BLaER1 treated with 17β-estradiol and CSF1 and Interleukin-3, amounts not matched to agents 10 nM and 100 nM (cell line): ENCODE results near the gene TRMT112.
A peak's percentile ranks its signal among the peaks of the same experiment; 100 is the strongest.

Source experiments
- H3K27ac ChIP-seq, 11 experiments: shearing (Covaris generic); formaldehyde crosslinking; 2 replicates each; pipeline ENCODE4 v1.8.1; 2022
- H3K27me3 ChIP-seq, 11 experiments: shearing (Covaris generic); formaldehyde crosslinking; 2 replicates each; pipeline ENCODE4 v1.8.1; 2022
- H3K36me3 ChIP-seq, 11 experiments: shearing (Covaris generic); formaldehyde crosslinking; 2 replicates each; pipeline ENCODE4 v1.8.1; 2022
- H3K4me1 ChIP-seq, 10 experiments: shearing (Covaris generic); formaldehyde crosslinking; 2 replicates each; pipeline ENCODE4 v1.8.1; 2022
- H3K4me2 ChIP-seq, 11 experiments: shearing (Covaris generic); formaldehyde crosslinking; 2 replicates each; pipeline ENCODE4 v1.8.1; 2022
- H3K4me3 ChIP-seq, 10 experiments: shearing (Covaris generic); formaldehyde crosslinking; 2 replicates each; pipeline ENCODE4 v1.8.1; 2022
- H3K9ac ChIP-seq, 11 experiments: shearing (Covaris generic); formaldehyde crosslinking; 2 replicates each; pipeline ENCODE4 v1.8.1; 2022
- H3K9me3 ChIP-seq, 11 experiments: shearing (Covaris generic); formaldehyde crosslinking; replicated peaks in 1 of 11; 2 replicates each; pipeline ENCODE4 v1.8.1; 2022
- H4K20me1 ChIP-seq, 11 experiments: shearing (Covaris generic); formaldehyde crosslinking; 2 replicates each; pipeline ENCODE4 v1.8.1; 2022
- Cebpa-rat ChIP-seq, 11 experiments: shearing (Covaris generic); IDR thresholded peaks; 2 replicates each; pipeline ENCODE4 v1.8.1; 2022

The TRMT112 gene

DNA sequence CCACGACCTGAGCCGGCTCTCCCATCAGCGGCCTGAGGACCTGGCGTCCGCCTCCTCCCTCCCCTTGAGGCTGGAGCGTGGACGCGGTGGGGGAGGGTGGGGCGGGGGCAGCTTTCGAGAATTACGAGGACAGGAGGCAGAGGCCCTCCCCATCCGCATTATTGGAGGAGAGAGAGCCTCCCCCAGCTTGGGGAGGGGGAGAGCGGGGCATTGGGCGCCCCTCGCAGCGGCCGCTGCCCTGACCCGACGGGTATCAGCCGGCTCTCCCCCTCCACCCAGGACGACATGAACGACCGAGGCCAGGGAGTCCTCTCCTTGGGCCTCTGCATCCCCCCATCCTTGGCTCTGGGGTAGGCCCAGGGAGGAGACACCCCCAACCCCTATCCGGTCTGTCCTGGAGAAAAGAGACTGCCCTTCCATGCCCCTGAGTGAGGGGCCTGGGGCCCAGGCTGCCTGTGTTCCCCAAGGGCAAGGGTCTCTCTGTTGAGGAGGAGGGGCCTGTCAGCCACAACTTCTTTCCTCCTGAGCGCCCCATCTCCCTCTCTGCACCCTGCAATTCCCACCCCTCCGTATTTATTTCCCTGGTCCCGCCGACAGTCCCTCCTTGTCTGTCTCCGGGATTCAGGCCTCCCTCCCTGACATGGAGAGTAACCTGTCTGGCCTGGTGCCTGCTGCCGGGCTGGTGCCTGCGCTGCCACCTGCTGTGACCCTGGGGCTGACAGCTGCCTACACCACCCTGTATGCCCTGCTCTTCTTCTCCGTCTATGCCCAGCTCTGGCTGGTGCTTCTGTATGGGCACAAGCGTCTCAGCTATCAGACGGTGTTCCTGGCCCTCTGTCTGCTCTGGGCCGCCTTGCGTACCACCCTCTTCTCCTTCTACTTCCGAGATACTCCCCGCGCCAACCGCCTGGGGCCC lies 31.2 kb downstream of the TRMT112 start:
- Histone ChIP-seq H3K9me3 (no peaks in the 10 kb centered on the region), H3K36me3 (peaks cover 0 to 20% (median 10%) of the 10 kb centered on the region in 11 experiments; a peak in 12 of 22 replicates), H3K4me3 (peak overlapping the region; percentile 61 to 90 (median 80)), H3K4me2 (peak overlapping the region; percentile 94 to 100 (median 97)), H3K27ac (peak overlapping the region in 10 of 11 experiments; percentile 43 to 94 (median 84); a peak in 18 of 22 replicates), H3K9ac (peak overlapping the region; percentile 80 to 92 (median 88)), H3K27me3 (peaks cover 21 to 25% (median 21%) of the 10 kb centered on the region in 11 experiments), H4K20me1 (peaks cover 0 to 34% (median 19%) of the 10 kb centered on the region in 11 experiments; a peak in 14 of 22 replicates), H3K4me1 (peaks cover 25 to 31% (median 26%) of the 10 kb centered on the region in 10 experiments)
- TF ChIP-seq Cebpa-rat (IDR thresholded peaks at IDR 0.05), result no peak

DNA sequence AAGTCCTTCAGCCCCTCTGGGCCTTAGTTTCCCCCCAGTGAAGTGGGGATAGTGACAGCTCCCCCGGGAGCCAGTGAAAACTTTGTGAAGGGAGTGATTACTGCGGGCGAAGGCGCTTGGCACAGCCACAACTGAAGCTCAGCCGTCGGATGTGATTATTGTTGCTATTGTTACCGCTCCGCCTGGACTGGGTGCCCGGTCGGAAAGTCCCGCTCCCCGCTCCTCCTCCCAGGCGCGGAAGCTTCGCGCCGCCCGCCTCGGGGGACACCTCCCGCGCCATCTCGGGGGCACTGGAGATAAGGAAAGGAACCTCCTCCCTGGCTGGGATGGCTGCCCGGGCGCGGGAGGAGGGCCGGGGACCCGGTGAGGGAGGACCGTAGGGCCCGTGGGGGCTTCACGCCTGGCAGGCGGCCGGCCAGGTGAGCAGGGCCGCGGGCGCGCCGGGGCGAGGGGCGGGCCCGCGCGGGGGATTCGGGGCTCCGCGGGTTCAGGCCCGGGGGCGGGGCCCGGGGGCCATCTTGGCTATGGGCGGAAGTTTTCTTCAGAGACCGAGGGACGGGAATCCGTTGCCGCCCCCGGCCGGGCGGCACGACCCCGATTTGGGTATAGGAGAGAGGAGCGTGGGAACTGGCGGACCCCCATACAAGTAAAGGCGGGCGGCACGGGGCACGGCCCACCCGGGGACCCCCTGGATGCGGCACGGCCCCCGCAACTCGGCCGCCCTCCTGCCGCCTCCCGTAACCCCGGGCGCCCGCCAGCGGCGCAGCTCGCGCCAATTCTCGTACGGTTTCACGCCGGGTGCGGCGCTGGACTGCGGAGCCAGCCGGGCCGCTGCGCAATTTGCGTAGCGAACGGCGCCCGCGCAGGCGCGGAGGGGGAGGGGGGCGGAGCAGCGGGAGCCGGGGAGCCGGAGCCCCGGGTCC lies 32.1 kb downstream of the TRMT112 start, which contains the start of gene GPR137:
GPR137 (plus strand) TSS at position 887 of the 923 bp plus-strand sequence. CDS start 677 bp downstream, outside the sequence.
- peak within 1 kb of the TSS; percentile 61 to 90 (median 80) for H3K4me3 ChIP-seq
- H3K9me3 ChIP-seq, result no peaks in the 10 kb centered on the region
- peaks cover 25 to 31% (median 26%) of the 10 kb centered on the region in 10 experiments for H3K4me1 ChIP-seq
- no peak for TF ChIP-seq Cebpa-rat (IDR thresholded peaks at IDR 0.05)
- H3K36me3 ChIP-seq, result peaks cover 0 to 22% (median 10%) of the 10 kb centered on the region in 11 experiments; a peak in 12 of 22 replicates
- H3K27ac ChIP-seq, result peak within 1 kb of the TSS; percentile 77 to 94 (median 85)
- peak within 1 kb of the TSS; percentile 80 to 92 (median 88) for H3K9ac ChIP-seq
- H3K4me2 ChIP-seq, result peak within 1 kb of the TSS; percentile 94 to 100 (median 97)
- H3K27me3 ChIP-seq, result peaks cover 11 to 16% (median 12%) of the 10 kb centered on the region in 11 experiments
- H4K20me1 ChIP-seq, result peaks cover 0 to 25% (median 10%) of the 10 kb centered on the region in 11 experiments; a peak in 10 of 22 replicates

DNA sequence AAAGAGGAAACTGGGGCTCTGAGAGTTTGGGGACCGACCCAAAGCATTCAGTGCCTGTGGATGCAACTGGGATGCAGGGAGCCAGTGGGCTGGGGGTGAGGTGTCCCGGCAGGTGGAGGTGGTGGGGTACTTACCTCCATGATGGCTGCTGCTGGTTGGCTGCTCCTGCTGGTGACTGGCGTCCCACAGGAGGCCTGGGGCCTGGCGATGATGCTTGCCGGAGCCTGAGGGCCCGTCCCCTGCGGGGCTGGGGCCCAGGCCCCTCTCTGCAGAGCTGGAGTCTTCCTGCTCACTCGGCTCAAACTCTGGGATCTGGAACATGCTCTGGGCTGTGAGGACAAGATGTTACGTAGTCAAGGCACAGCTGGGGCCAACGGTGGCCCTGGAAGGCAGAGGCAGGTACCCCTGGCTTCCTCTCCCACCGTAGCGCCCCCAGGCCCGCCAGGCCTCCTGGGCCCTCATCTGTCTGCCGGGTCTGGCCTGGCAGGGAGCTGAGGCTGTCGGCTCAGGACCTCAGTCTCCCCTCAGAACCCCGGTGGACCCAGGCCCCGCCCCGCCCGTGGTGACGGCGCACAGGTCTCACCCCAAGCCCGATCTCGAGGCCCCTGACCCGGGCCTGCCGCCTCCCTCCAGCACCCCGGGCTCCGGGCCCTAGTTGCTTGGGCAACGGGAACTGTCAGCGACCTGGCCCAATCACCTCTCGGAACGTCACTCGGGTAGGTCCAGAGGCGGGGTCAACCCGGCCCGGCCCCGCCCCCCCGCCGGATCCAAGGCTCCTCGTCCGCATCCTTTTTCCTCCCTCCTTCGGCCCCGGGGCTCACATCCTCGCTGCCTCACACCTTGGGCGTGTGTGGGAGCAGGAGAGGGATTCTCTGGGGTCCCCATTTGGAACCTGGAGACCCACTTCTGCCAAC lies 33.1 kb downstream of the TRMT112 start, which contains the start of gene BAD:
BAD (minus strand) TSS at position 618 of the 914 bp plus-strand sequence; CDS start at position 321, 297 bp downstream.
- TF ChIP-seq Cebpa-rat (IDR thresholded peaks at IDR 0.05), result no peak
- Histone ChIP-seq H3K36me3 (peaks cover 0 to 26% (median 12%) of the 10 kb centered on the region in 11 experiments; a peak in 12 of 22 replicates), H3K9ac (peak within 1 kb of the TSS; percentile 80 to 92 (median 88)), H3K4me3 (peak within 1 kb of the TSS; percentile 61 to 90 (median 80)), H3K27ac (peak within 1 kb of the TSS; percentile 77 to 94 (median 85)), H3K4me2 (peak within 1 kb of the TSS; percentile 92 to 100 (median 96)), H3K27me3 (peaks cover 2 to 7% (median 3%) of the 10 kb centered on the region in 11 experiments; a peak in 21 of 22 replicates), H3K9me3 (no peaks in the 10 kb centered on the region), H4K20me1 (peaks cover 0 to 15% (median 1%) of the 10 kb centered on the region in 11 experiments; a peak in 3 of 22 replicates), H3K4me1 (peaks cover 25 to 31% (median 26%) of the 10 kb centered on the region in 10 experiments)

DNA sequence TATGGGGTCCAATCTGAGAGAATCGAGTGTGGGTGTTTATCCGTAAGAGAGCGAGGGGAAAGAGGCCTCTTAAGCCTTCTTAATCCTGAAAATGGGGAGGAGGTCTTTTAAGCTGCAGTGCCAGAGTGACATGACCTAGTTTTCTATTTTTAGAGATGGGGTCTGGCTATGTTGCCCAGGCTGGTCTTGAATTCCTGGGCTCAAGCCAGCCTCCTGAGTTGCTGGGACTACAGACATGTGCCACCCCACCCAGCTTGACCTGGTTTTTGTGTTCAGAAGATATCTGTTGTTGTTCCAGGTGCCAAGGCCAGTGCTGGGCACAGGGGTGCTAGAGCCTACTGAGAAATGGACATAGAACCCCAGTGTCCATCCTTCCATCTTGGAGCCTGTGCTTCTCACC lies 34.3 kb downstream of the TRMT112 start:
- H4K20me1 ChIP-seq, result peaks cover 0 to 13% (median 0%) of the 10 kb centered on the region in 11 experiments; a peak in 1 of 22 replicates
- no peak for TF ChIP-seq Cebpa-rat (IDR thresholded peaks at IDR 0.05)
- peak overlapping the region; percentile 92 to 100 (median 96) for H3K4me2 ChIP-seq
- H3K9me3 ChIP-seq, result no peaks in the 10 kb centered on the region
- peaks cover 25 to 31% (median 26%) of the 10 kb centered on the region in 10 experiments for H3K4me1 ChIP-seq
- no peaks in the 10 kb centered on the region for H3K27me3 ChIP-seq
- peaks cover 5 to 37% (median 23%) of the 10 kb centered on the region in 11 experiments; a peak in 19 of 22 replicates for H3K36me3 ChIP-seq
- peak overlapping the region in 9 of 11 experiments; percentile 83 to 92 (median 88); a peak in 16 of 22 replicates for H3K9ac ChIP-seq
- H3K27ac ChIP-seq, result 0 out of 22 replicates have a peak overlapping the region, but pooled peaks of 1 of the 11 experiments have one; percentile 2
- H3K4me3 ChIP-seq, result peak overlapping the region in 1 of 10 experiments; percentile 81; a peak in 1 of 20 replicates

DNA sequence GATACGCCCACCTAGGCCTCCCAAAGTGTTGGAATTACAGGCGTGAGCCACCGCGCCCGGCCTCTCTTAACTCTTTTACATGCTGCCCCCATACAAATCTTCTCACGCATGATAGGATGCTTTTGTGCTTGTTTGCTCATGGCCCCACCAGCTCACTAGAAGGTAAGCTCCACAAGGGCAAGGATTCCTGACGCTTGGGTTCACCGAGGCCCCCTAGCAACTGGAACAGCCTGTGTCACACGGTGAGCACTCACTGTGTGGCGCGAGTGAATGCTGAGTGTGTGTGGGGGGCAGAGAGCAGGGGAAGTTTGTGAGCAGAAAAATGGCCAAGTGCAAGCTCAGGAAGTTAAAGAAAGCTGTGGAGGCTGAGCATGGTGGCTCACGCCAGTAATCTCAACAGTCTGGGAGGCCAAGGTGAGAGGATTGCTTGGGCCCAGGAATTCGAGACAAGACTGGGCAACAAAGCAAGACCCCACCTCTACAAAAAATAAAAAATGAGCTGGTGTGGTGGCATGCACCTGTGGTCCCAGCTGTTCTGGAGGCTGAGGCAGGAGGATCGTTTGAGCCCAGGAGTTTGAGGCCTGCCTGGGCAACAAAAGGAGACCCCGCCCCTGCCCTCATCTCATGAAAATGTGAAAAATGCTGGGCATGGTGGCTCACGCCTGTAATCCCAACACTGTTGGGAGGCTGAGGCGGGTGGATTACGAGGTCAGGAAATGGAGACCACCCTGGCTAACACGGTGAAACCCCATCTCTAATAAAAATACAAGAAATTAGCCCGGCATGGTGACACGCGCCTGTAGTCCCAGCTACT lies 35.2 kb downstream of the TRMT112 start:
- Histone ChIP-seq H3K4me1 (peaks cover 24 to 30% (median 27%) of the 10 kb centered on the region in 10 experiments), H3K27ac (no peak overlapping the region), H3K9me3 (no peaks in the 10 kb centered on the region), H3K27me3 (no peaks in the 10 kb centered on the region), H3K4me2 (no peak overlapping the region), H3K36me3 (peaks cover 7 to 46% (median 32%) of the 10 kb centered on the region in 11 experiments; a peak in 20 of 22 replicates), H4K20me1 (peaks cover 0 to 7% (median 0%) of the 10 kb centered on the region in 11 experiments; a peak in 2 of 22 replicates), H3K9ac (no peak overlapping the region), H3K4me3 (no peak overlapping the region)
- no peak for TF ChIP-seq Cebpa-rat (IDR thresholded peaks at IDR 0.05)

DNA sequence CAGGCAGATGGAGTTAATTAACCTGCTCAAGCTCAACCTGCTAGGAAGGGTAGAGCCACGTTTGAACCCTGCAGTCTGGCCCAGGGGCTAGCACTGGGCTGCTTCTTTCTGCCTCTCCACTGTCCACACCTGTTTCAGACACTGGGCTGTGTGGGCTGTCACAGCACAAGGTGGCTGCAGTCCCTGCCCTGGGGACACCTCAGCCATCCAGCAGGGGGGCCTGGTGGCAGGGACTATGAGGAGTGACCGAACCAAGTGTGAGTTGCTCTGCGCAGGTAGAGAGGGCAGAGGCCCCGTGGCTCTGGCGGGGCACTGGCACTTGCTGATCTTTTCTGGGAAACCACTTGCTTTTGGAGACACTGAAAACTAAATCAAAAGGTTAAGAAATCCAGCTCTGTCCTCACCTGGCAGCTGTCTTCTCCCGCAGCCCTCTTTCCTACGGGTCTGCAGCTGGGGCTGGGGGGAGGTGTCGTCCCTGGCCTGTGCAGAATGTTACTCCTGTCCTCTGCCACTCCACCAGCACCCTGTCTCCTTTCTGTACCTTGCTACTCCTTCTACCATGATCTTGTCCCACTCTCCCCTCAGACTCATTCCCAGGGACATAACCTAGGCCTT lies 38.7 kb downstream of the TRMT112 start:
- peaks cover 14 to 31% (median 19%) of the 10 kb centered on the region in 10 experiments for H3K4me1 ChIP-seq
- no peaks in the 10 kb centered on the region for H3K27me3 ChIP-seq
- no peak for TF ChIP-seq Cebpa-rat (IDR thresholded peaks at IDR 0.05)
- H4K20me1 ChIP-seq, result peaks cover 0 to 8% (median 0%) of the 10 kb centered on the region in 11 experiments; a peak in 2 of 22 replicates
- H3K36me3 ChIP-seq, result peaks cover 17 to 71% (median 49%) of the 10 kb centered on the region in 11 experiments; a peak in 21 of 22 replicates
- H3K9ac ChIP-seq, result peak overlapping the region in 3 of 11 experiments; percentile 19 to 44 (median 24); a peak in 3 of 22 replicates
- H3K4me3 ChIP-seq, result no peak overlapping the region
- no peak overlapping the region for H3K27ac ChIP-seq
- H3K4me2 ChIP-seq, result no peak overlapping the region
- no peaks in the 10 kb centered on the region for H3K9me3 ChIP-seq
